T-cell (primary cell): Measurements from ENCODE around the gene CHMP1B. TPM values are rescaled to one million over a fixed set of nuclear protein-coding genes. Genes with fewer than 3 reads are reported as not detected.

Source experiments
- ATAC-seq, 4 experiments: fragments of 200-7000 bp in 3 of 4; fragments of 150-1000 bp in 1 of 4; cut with Tn5 transposase; replicated peaks in 1 of 4; 1 replicate in 3 of 4; 2 replicates in 1 of 4; pipeline ENCODE4 v1.10.0; 2021; ENCODE audit warnings: moderate library complexity in 3 of 4, mild to moderate bottlenecking in 2 of 4, moderate number of reproducible peaks in 1 of 4
- CTCF ChIA-PET, 2 donors: fragments of 300-600 bp; sonication (Branson Sonifier 250); formaldehyde crosslinking; loops; one replicate each; lab custom pipeline; 2022; ENCODE audit warnings: antibody characterized with exemption in 2 of 2; lab: Charles Lee
- POLR2A ChIA-PET, 2 donors: fragments of 300-600 bp; sonication (Branson Sonifier 250); formaldehyde crosslinking; loops; one replicate each; lab custom pipeline; 2022; ENCODE audit warnings: antibody characterized with exemption in 2 of 2; lab: Charles Lee
- DNase-seq, 35 experiments: peaks; one replicate each; pipeline versions ENCODE4 v3.0.0 to v3.0.0-alpha.2; 2013 to 2023
- H3K27ac ChIP-seq: one replicate; pipeline ENCODE4 v1.5.1; 2013; ENCODE audit warnings: low read length
- H3K27me3 ChIP-seq, 2 experiments: replicated peaks in 1 of 2; 1 replicate in 1 of 2; 2 replicates in 1 of 2; pipeline versions ENCODE4 v1.6.1 to v1.7.0; 2013; ENCODE audit warnings: low read length in 1 of 2, mixed read lengths in 1 of 2; ENCODE audit not compliant: control insufficient read depth in 2 of 2, insufficient read depth in 2 of 2; ENCODE audit errors: extremely low read depth in 1 of 2
- H3K36me3 ChIP-seq, 2 donors: 1 replicate in 1 of 2; 2 replicates in 1 of 2; pipeline versions ENCODE4 v1.6.1 to v1.7.0; 2013; ENCODE audit warnings: low read length in 1 of 2; ENCODE audit not compliant: control insufficient read depth in 2 of 2, insufficient read depth in 1 of 2; ENCODE audit errors: extremely low read depth in 1 of 2
- H3K4me1 ChIP-seq, 2 experiments: 1 replicate in 1 of 2; 2 replicates in 1 of 2; pipeline versions ENCODE4 v1.6.1 to v1.7.0; 2013; ENCODE audit warnings: low read length in 2 of 2, mixed read lengths in 1 of 2; ENCODE audit not compliant: insufficient read depth in 2 of 2, control insufficient read depth in 1 of 2; ENCODE audit errors: extremely low read depth in 1 of 2
- H3K4me3 ChIP-seq, 2 donors: 1 replicate in 1 of 2; 2 replicates in 1 of 2; pipeline versions ENCODE4 v1.5.1 to v1.7.0; 2013; ENCODE audit warnings: mild to moderate bottlenecking in 2 of 2, low read length in 1 of 2, moderate library complexity in 1 of 2; ENCODE audit not compliant: control insufficient read depth in 1 of 2; ENCODE audit errors: extremely low read depth in 1 of 2
- H3K9me3 ChIP-seq: 2 replicates; pipeline ENCODE4 v1.7.0; 2013
- H3K27ac Mint-ChIP-seq, 2 donors: one replicate each; pipeline ENCODE4 v1.8.0; 2020 to 2021; ENCODE audit warnings: mild to moderate bottlenecking in 2 of 2, mixed read lengths in 2 of 2
- H3K27me3 Mint-ChIP-seq, 2 donors: one replicate each; pipeline ENCODE4 v1.8.0; 2021 to 2022; ENCODE audit warnings: mixed read lengths in 2 of 2
- H3K36me3 Mint-ChIP-seq: one replicate; pipeline ENCODE4 v1.8.0; 2021; ENCODE audit warnings: mixed read lengths
- H3K4me1 Mint-ChIP-seq, 3 donors: one replicate each; pipeline ENCODE4 v1.8.0; 2020 to 2022; ENCODE audit warnings: mixed read lengths in 3 of 3, mild to moderate bottlenecking in 1 of 3
- H3K4me3 Mint-ChIP-seq, 3 donors: one replicate each; pipeline ENCODE4 v1.8.0; 2020 to 2022; ENCODE audit warnings: mild to moderate bottlenecking in 3 of 3, mixed read lengths in 3 of 3, moderate library complexity in 3 of 3
- H3K9me3 Mint-ChIP-seq, 3 donors: one replicate each; pipeline ENCODE4 v1.8.0; 2020 to 2022; ENCODE audit warnings: mixed read lengths in 3 of 3
- WGBS: methylation state at CpG from one replicate; pipeline ENCODE4 v1.1.5; 2013; ENCODE audit warnings: missing lambda C conversion rate; ENCODE audit not compliant: insufficient coverage; 5-methylcytosine and 5-hydroxymethylcytosine counted together
- total RNA-seq, 35 experiments: library from RNA in 6 of 35; stranded (reverse) in 6 of 35; fragments of 120-200 nt in 1 of 35; gene quantifications; one replicate each; pipeline versions ENCODE4 v1.2.1 to v1.2.4 and lab custom pipeline; 2013 to 2026

Gene CHMP1B
- total RNA-seq, 5 donors from 2014 or later (not counting 1 experiment from before 2014, with no cell fraction given) = 41.5 to 105 (median 44.1) TPM

DNA sequence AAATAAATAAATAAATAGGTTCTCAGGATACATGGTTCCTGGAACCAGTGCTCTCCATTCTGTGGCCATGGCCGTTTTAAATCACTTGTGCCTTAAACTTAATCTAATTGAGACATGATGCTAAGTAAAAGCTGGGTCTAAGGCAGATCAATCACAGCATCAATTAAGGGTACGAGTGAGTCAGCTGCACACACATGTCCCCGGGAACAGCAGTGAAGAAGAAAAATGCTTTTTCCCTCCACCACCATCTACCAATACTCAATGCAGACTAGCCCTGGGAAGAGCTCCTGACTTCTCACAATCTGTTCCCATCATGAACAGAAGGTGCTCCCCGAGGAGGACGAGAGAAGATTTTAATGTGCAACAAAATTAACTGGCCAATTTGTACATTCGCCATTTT, 6.8 kb upstream of the CHMP1B start:
- ChIA-PET CTCF (no interaction called here), POLR2A (no interaction called here)
- Histone ChIP-seq H3K4me3 (no peak overlapping the region), H3K9me3 (no peaks in the 10 kb centered on the region), H3K36me3 (no peaks in the 10 kb centered on the region), H3K27me3 (no peaks in the 10 kb centered on the region), H3K27ac (no peak overlapping the region), H3K4me1 (no peaks in the 10 kb centered on the region)
- ATAC-seq (no peak), DNase-seq (no peak)
- Mint-ChIP-seq H3K36me3 (no peaks in the 10 kb centered on the region), H3K9me3 (no peaks in the 10 kb centered on the region), H3K4me3 (no peak overlapping the region), H3K4me1 (peaks cover 3 to 9% (median 5%) of the 10 kb centered on the region in 3 donors), H3K27me3 (no peaks in the 10 kb centered on the region), H3K27ac (no peak overlapping the region)
- WGBS = 93% methylated on average over 3 of the region's 6 CpGs

DNA sequence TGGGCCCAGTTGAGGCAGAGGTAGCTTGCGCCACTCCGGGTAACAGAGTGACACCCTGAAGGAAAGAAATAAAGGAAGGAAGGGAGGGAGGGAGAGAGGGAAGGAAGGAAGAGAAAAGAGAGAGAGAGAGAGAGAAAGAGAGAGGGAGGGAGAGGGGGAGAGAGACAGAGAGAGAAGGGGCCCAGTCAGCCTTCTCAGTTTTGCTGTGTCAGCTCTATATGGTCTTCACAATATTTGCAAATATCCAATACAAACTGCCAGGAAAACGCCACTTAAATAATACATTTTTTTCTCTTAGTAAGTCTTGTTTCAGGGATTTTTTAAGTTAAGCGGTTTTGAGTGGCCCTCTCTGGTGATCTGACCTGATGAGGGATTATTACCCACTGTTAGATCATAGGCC, 5.6 kb upstream of the CHMP1B start:
- Histone ChIP-seq H3K4me3 (no peak overlapping the region), H3K4me1 (peaks cover 4 to 8% of the 10 kb centered on the region in 2 experiments), H3K36me3 (no peaks in the 10 kb centered on the region), H3K27me3 (no peaks in the 10 kb centered on the region), H3K27ac (no peak overlapping the region), H3K9me3 (no peaks in the 10 kb centered on the region)
- Mint-ChIP-seq H3K9me3 (no peaks in the 10 kb centered on the region), H3K4me1 (peaks cover 14 to 19% (median 17%) of the 10 kb centered on the region in 3 donors), H3K27me3 (no peaks in the 10 kb centered on the region), H3K4me3 (no peak overlapping the region), H3K36me3 (no peaks in the 10 kb centered on the region), H3K27ac (no peak overlapping the region)
- 90% methylated on average over 2 of the region's 4 CpGs for WGBS
- POLR2A ChIA-PET = no interaction called here
- CTCF ChIA-PET = interaction anchor here in 1 of 2 donors (0.7 kb wide), 1 partner anchor 17 kb away, joined by 12 read pairs; no protein-coding TSS in a partner anchor
- ATAC-seq (no peak), DNase-seq (no peak)

DNA sequence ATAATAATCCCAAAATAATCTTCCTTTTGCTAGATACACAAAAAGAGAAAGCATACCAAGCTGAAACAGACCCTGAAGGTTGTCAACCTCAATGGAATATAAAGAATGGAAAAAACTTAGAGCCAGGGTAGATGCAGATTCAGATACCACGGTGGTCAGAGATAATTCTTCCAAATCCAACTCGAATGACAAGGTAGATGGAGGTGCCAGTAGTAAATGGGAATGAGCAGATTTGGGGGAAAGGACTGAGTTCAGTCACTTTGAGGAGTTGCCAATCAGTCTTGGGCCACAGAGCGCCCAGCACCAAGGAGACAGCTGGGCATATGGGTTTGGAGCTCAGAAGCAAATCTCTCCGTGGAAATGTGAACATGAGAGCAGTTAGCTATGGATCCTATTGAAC, 3.4 kb upstream of the CHMP1B start:
- 84% methylated on average over 3 of the region's 4 CpGs for WGBS
- H3K9me3 ChIP-seq = no peaks in the 10 kb centered on the region
- Mint-ChIP-seq H3K9me3 (no peaks in the 10 kb centered on the region), H3K36me3 (peaks cover 2% of the 10 kb centered on the region), H3K27ac (peak overlapping the region; percentile 1 to 70), H3K4me3 (no peak overlapping the region), H3K27me3 (no peaks in the 10 kb centered on the region), H3K4me1 (peaks cover 22 to 39% (median 31%) of the 10 kb centered on the region in 3 donors)
- H3K36me3 ChIP-seq = no peaks in the 10 kb centered on the region
- no peaks in the 10 kb centered on the region for H3K27me3 ChIP-seq
- ChIA-PET CTCF (interaction anchor here in 1 of 2 donors (0.6 kb wide), 1 partner anchor 8 kb away, joined by 3 read pairs; no protein-coding TSS in a partner anchor), POLR2A (interaction anchor here in 1 of 2 donors (0.6 kb wide), 1 partner anchor 560 kb away, joined by 3 read pairs; no protein-coding TSS in a partner anchor)
- no peak overlapping the region for H3K27ac ChIP-seq
- no peak overlapping the region for H3K4me3 ChIP-seq
- ATAC-seq = no peak
- peaks cover 11 to 14% of the 10 kb centered on the region in 2 experiments for H3K4me1 ChIP-seq
- DNase-seq = no peak

DNA sequence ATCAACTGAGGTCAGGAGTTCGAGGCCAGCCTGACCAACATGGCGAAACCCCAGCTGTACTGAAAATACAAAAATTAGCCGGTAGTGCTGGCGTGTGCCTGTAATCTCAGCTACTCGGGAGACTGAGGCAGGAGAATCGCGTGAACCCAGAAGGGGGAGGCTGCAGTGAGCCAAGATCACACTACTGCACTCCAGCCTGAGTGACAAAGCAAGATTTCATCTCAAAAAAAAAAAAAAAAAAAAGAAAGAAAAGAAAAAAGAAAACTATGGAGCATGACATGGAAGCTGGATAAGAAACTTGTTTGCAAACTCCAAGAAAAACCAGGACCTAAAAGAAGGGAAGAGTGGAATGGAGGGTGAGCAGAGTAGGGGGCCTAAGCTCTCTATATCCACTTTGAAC, 1.9 kb upstream of the CHMP1B start:
- no peaks in the 10 kb centered on the region for H3K27me3 ChIP-seq
- no peak for DNase-seq
- WGBS = 98% methylated on average over 4 of the region's 7 CpGs
- Mint-ChIP-seq H3K4me3 (peak overlapping the region in 2 of 3 donors; percentile 39 to 95), H3K36me3 (peaks cover 2% of the 10 kb centered on the region), H3K27me3 (no peaks in the 10 kb centered on the region), H3K9me3 (no peaks in the 10 kb centered on the region), H3K4me1 (peaks cover 35 to 50% (median 46%) of the 10 kb centered on the region in 3 donors), H3K27ac (peak overlapping the region; percentile 100)
- H3K27ac ChIP-seq = no peak overlapping the region
- no peaks in the 10 kb centered on the region for H3K9me3 ChIP-seq
- CTCF ChIA-PET = interaction anchor here in 1 of 2 donors (0.5 kb wide), 1 partner anchor 59 kb away, joined by 3 read pairs; no protein-coding TSS in a partner anchor
- no peak overlapping the region for H3K4me3 ChIP-seq
- H3K36me3 ChIP-seq = peaks cover 0 to 1% of the 10 kb centered on the region in 2 donors
- H3K4me1 ChIP-seq = peaks cover 19 to 22% of the 10 kb centered on the region in 2 experiments
- ATAC-seq = no peak
- POLR2A ChIA-PET = no interaction called here

DNA sequence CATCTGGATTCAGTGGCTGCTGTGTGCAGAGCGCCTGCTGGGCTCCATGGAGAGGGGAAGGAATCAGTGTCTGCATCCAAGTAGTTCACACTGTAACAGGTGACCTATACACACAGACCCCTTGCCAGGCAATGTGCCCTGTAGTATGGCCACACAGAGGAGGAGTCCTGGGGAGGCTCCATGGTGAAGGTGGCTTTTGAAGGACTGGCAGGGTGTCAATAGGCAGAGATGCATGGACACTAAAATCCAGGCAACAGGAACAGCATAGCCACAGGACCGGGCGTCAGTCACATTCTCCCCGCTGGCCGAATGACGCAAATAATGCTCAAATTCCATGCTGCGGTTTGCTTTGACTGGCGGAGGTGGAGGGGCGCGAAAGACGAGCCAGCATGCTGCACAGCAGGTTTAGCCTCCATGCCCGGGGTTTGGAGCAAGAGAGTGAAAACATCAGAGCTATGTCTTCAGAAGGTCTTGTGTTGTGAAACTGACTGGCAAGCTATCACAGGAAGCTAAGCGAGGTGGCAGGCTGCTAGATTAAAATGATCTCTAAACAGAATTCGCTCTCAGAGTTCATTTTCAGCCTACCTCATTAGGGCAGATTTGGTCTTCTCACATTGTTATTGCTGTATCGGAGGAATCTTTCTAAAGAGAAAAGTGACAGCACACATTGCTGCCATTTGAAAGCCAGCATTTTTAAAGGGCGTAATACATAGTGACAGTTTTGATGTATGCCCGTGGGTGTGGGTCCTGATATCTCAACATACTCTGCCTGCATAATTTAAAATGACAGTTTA, 1.2 kb upstream of the CHMP1B start:
- ChIA-PET CTCF (no interaction called here), POLR2A (interaction anchor here (0.5 to 1.0 kb wide), 6 partner anchors 130 to 1899 kb away, joined by 3 to 13 read pairs (median 3); partner anchors contain the start of genes AFG3L2 (in 1 of the 2), CEP192 (in 1 of the 2) and IMPA2 (in 1 of the 2))
- WGBS = 1% methylated on average over 12 of the region's 17 CpGs

DNA sequence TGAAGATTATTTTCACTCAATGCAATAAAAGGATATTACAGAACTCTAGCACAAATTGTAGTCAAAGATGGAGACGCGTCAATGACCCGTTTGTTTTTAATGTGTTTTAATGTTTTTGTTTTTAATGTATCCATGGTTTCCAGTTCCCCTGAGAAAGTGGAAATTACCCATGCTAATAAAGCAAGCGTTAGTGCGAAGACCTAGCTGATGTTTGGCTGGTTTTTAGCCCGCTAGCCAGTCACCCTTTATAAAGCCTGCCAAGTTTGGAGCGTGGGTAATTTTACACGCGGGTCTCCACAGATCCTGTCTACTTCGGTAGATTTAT, 430 bp upstream of the CHMP1B start:
- peaks cover 19 to 22% of the 10 kb centered on the region in 2 experiments for H3K4me1 ChIP-seq
- Mint-ChIP-seq H3K4me1 (peaks cover 47 to 55% (median 52%) of the 10 kb centered on the region in 3 donors), H3K27ac (peak overlapping the region; percentile 100), H3K27me3 (no peaks in the 10 kb centered on the region), H3K36me3 (peaks cover 6% of the 10 kb centered on the region), H3K9me3 (no peaks in the 10 kb centered on the region), H3K4me3 (peak overlapping the region; percentile 95 to 100 (median 100))
- CTCF ChIA-PET = no interaction called here
- peaks cover 2 to 4% of the 10 kb centered on the region in 2 donors for H3K36me3 ChIP-seq
- H3K27ac ChIP-seq = peak overlapping the region; percentile 96
- 0% methylated on average over 7 of the region's 10 CpGs for WGBS
- H3K27me3 ChIP-seq = no peaks in the 10 kb centered on the region
- ATAC-seq = peak; percentile 17 to 53 (median 23)
- H3K4me3 ChIP-seq = peak overlapping the region; percentile 68 to 100
- peak in 1 of 35 experiments; percentile 83 for DNase-seq
- POLR2A ChIA-PET = interaction anchor here in 1 of 2 donors (0.6 to 1.0 kb wide), 2 partner anchors 129 to 526 kb away, joined by 3 to 13 read pairs; partner anchors contain the start of gene AFG3L2
- H3K9me3 ChIP-seq = no peaks in the 10 kb centered on the region

More for the DNA sequence above, 1.2 kb upstream of the CHMP1B start:
- Histone ChIP-seq H3K4me1 (peaks cover 19 to 22% of the 10 kb centered on the region in 2 experiments), H3K36me3 (peaks cover 2 to 4% of the 10 kb centered on the region in 2 donors), H3K9me3 (no peaks in the 10 kb centered on the region), H3K27me3 (no peaks in the 10 kb centered on the region), H3K4me3 (peak overlapping the region; percentile 68 to 100), H3K27ac (peak overlapping the region; percentile 96)
- H3K27me3 Mint-ChIP-seq = no peaks in the 10 kb centered on the region
- H3K27ac Mint-ChIP-seq = peak overlapping the region; percentile 100
- ATAC-seq = peak; percentile 24 to 56 (median 40)
- peaks cover 43 to 52% (median 51%) of the 10 kb centered on the region in 3 donors for H3K4me1 Mint-ChIP-seq
- H3K9me3 Mint-ChIP-seq = no peaks in the 10 kb centered on the region
- DNase-seq = peak; percentile 28 to 82 (median 63)
- peak overlapping the region; percentile 95 to 100 (median 100) for H3K4me3 Mint-ChIP-seq
- H3K36me3 Mint-ChIP-seq = peaks cover 2% of the 10 kb centered on the region
